Uterus (tissue), 4 donors: ENCODE results near the gene RRBP1. TPM values are rescaled to one million over a fixed set of nuclear protein-coding genes. Genes with fewer than 3 reads are reported as not detected.

Source experiments
- DNase-seq, 2 donors: peaks; one replicate each; pipeline ENCODE4 v3.0.0-alpha.2; 2019 to 2020
- H3K27ac ChIP-seq, 2 donors: fragments of 200-600 bp; sonication (generic); 1 replicate in 1 of 2; 2 replicates in 1 of 2; pipeline ENCODE4 v1.5.1; 2016 to 2018
- H3K27me3 ChIP-seq, 2 donors: fragments of 200-600 bp; sonication (generic); one replicate each; pipeline ENCODE4 v1.5.1; 2018 to 2019; ENCODE audit warnings: control low read depth in 1 of 2
- H3K36me3 ChIP-seq, 2 donors: fragments of 200-600 bp; sonication (generic); one replicate each; pipeline ENCODE4 v1.5.1; 2019; ENCODE audit warnings: control low read depth in 1 of 2
- H3K4me1 ChIP-seq, 2 donors: fragments of 200-600 bp; sonication (generic); one replicate each; pipeline ENCODE4 v1.5.1; 2018 to 2019; ENCODE audit warnings: control low read depth in 1 of 2
- H3K4me3 ChIP-seq, 2 donors: fragments of 200-600 bp; sonication (generic); 1 replicate in 1 of 2; 2 replicates in 1 of 2; pipeline ENCODE4 v1.5.1; 2018 to 2019; ENCODE audit warnings: mild to moderate bottlenecking in 1 of 2
- H3K9me3 ChIP-seq, 2 donors: fragments of 200-600 bp; sonication (generic); one replicate each; pipeline ENCODE4 v1.5.1; 2019; ENCODE audit warnings: control low read depth in 1 of 2
- CTCF ChIP-seq, 4 experiments: fragments of 200-600 bp in 2 of 4; fragments of 450-650 bp in 2 of 4; sonication (generic) in 2 of 4; IDR thresholded peaks; one replicate each; pipeline ENCODE4 v1.5.1; 2016 to 2019; ENCODE audit warnings: antibody characterized with exemption in 4 of 4, mild to moderate bottlenecking in 2 of 4, moderate library complexity in 1 of 4
- POLR2A ChIP-seq, 2 donors: fragments of 450-650 bp; IDR thresholded peaks; one replicate each; pipeline ENCODE4 v1.6.1; 2016; ENCODE audit warnings: antibody characterized with exemption in 2 of 2, mild to moderate bottlenecking in 1 of 2, moderate library complexity in 1 of 2
- intact Hi-C: fragments of 100-400 bp; cut with DNase I; formaldehyde crosslinking; loops from one replicate; pipeline ENCODE4 v1.15.1; 2023; ENCODE audit warnings: low total_unique reads
- total RNA-seq, 4 donors: library from RNA; depleted of rRNA in 3 of 4; stranded (reverse); fragments of >200 nt in 3 of 4; gene quantifications; one replicate each; pipeline versions ENCODE4 v1.1.0 to v1.2.4, GENCODE V29; 2014 to 2023
- donor health status: DM: yes; HTN: yes; CAD: no.

Gene RRBP1, protein sequence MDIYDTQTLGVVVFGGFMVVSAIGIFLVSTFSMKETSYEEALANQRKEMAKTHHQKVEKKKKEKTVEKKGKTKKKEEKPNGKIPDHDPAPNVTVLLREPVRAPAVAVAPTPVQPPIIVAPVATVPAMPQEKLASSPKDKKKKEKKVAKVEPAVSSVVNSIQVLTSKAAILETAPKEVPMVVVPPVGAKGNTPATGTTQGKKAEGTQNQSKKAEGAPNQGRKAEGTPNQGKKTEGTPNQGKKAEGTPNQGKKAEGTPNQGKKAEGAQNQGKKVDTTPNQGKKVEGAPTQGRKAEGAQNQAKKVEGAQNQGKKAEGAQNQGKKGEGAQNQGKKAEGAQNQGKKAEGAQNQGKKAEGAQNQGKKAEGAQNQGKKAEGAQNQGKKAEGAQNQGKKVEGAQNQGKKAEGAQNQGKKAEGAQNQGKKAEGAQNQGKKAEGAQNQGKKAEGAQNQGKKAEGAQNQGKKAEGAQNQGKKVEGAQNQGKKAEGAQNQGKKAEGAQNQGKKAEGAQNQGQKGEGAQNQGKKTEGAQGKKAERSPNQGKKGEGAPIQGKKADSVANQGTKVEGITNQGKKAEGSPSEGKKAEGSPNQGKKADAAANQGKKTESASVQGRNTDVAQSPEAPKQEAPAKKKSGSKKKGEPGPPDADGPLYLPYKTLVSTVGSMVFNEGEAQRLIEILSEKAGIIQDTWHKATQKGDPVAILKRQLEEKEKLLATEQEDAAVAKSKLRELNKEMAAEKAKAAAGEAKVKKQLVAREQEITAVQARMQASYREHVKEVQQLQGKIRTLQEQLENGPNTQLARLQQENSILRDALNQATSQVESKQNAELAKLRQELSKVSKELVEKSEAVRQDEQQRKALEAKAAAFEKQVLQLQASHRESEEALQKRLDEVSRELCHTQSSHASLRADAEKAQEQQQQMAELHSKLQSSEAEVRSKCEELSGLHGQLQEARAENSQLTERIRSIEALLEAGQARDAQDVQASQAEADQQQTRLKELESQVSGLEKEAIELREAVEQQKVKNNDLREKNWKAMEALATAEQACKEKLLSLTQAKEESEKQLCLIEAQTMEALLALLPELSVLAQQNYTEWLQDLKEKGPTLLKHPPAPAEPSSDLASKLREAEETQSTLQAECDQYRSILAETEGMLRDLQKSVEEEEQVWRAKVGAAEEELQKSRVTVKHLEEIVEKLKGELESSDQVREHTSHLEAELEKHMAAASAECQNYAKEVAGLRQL (N-terminal part only)
- 100 to 1,000 TPM in 2 of 4 donors, 10 to 100 TPM in 2; 13.2 to 172 (median 96.9) TPM for total RNA-seq

DNA sequence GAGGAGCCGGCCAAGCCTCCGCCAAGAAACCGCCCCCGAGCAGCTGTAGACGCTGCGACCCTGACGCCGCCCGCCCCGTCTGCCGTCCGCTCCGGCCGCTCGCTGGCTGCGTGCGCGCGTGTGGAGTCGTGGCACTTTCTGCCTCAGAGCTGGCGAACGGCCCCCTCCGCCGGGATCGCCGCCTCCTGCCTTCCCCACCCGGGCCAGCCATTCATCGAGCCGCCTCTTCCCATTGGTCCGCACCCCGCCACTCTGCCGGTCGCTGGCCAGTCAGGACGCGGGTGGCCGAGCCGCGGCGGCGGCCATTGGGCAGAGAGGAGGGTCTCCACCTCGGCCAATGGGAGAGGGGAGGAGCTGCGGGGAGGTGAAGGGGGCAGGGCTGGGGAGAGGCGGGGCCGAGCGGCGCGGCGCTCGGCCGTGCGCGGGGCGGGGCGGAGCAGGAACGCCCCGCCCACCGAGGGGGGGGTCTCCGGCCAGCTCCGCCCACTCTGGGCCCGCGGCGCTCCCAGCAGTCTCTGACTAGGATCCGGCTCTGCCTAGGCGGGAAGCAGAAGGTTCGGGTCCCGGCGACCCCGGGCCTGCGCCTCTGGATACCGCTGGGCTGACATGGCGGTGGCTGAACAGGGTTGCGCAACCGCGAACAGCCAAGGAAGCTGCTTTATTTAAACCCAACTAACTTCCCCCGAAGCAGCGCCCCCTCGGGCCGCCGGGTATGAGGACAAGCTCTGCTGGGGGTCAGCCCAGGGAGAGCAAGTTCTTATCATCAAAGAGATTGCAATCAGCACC is at the start of gene RRBP1:
Gene RRBP1 (minus strand): TSS at position 140 of the 786 bp plus-strand sequence. CDS start 21,735 bp downstream, outside the sequence.
- no peaks in the 10 kb centered on the region for H3K36me3 ChIP-seq
- intact Hi-C loops, result no loop called here
- no peaks in the 10 kb centered on the region for H3K27me3 ChIP-seq
- DNase-seq, result peak; percentile 98
- TF ChIP-seq CTCF (IDR thresholded peaks at IDR 0.05), result peak; percentile 40 to 71 (median 57)
- peak; percentile 92 to 95 for TF ChIP-seq POLR2A (IDR thresholded peaks at IDR 0.05)
- peak within 1 kb of the TSS; percentile 91 to 94 for H3K27ac ChIP-seq
- no peaks in the 10 kb centered on the region for H3K4me1 ChIP-seq
- no peaks in the 10 kb centered on the region for H3K9me3 ChIP-seq
- H3K4me3 ChIP-seq, result peak within 1 kb of the TSS; percentile 57 to 86

DNA sequence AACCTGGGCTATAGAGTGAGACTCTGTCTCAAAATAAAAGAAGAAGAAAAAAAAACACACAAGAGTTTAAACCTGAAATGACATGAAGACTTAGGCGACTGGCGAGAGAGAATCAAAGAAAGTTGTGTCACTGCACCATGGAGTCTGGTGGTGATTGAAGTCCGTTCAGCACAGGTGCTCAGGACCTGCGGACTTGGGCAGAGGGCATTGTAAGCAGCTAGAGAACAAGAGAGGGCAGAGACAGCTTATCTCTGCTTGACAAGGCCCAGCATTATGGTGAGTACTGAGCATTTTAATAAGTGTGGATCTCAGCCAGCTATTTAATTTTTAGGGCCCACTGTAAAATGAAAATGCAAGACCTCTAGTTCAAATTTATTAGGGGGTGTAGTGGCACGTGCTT is 49.2 kb upstream of the RRBP1 start:
- TF ChIP-seq POLR2A (IDR thresholded peaks at IDR 0.05), result no peak
- TF ChIP-seq CTCF (IDR thresholded peaks at IDR 0.05), result no peak
- no peak for DNase-seq
- Histone ChIP-seq H3K9me3 (no peaks in the 10 kb centered on the region), H3K4me1 (no peaks in the 10 kb centered on the region), H3K4me3 (no peak overlapping the region), H3K36me3 (no peaks in the 10 kb centered on the region), H3K27ac (no peak overlapping the region), H3K27me3 (no peaks in the 10 kb centered on the region)
- intact Hi-C loops, result no loop called here

DNA sequence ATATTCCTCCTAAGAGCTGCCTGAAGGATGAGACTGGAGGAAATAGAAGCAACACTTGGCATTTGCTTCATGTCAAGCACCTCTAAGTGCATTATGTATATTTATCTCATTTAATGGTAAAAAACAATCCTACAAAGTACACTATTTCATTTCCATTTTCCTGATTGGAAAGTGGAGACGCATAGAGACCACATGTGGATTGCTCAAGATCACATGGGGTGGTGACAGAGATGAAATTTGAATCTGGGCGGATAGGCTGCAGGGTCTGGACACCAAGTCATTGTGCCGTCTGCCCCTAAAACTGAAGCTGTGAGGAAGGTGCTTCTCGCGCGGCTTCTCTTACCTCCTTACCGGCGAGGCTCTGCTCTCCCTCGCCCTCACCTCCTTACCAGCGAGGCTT is 48.0 kb upstream of the RRBP1 start:
- Histone ChIP-seq H3K27me3 (no peaks in the 10 kb centered on the region), H3K27ac (no peak overlapping the region), H3K9me3 (no peaks in the 10 kb centered on the region), H3K4me1 (no peaks in the 10 kb centered on the region), H3K4me3 (no peak overlapping the region), H3K36me3 (no peaks in the 10 kb centered on the region)
- intact Hi-C loops, result no loop called here
- TF ChIP-seq POLR2A (IDR thresholded peaks at IDR 0.05) (no peak), CTCF (IDR thresholded peaks at IDR 0.05) (no peak)
- no peak for DNase-seq

DNA sequence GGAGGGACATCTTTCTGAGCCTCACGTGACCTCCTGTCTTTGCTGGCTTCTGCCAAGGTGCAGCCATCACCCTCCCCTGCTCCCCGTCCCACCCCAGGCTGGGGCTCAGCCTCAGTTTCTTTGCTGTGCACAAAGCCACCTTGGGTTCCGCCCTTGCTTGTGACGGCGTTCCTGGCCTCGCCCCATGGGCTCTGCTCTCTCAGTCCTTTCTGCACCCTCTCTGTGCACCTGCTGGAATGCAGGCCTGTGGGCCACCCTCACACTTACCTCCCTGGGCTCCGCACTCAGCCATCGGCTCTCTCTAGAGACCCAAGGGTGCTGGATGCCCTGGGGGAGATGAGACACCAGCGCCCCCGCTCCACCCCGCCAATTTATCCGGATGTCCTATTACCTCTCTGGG is 46.0 kb upstream of the RRBP1 start:
- no peak for TF ChIP-seq CTCF (IDR thresholded peaks at IDR 0.05)
- no peak for TF ChIP-seq POLR2A (IDR thresholded peaks at IDR 0.05)
- H3K27me3 ChIP-seq, result no peaks in the 10 kb centered on the region
- H3K4me1 ChIP-seq, result no peaks in the 10 kb centered on the region
- no peaks in the 10 kb centered on the region for H3K9me3 ChIP-seq
- DNase-seq, result no peak
- H3K36me3 ChIP-seq, result no peaks in the 10 kb centered on the region
- H3K4me3 ChIP-seq, result no peak overlapping the region
- intact Hi-C loops, result no loop called here
- H3K27ac ChIP-seq, result no peak overlapping the region
